Fibroblast of lung (primary cell): ENCODE data around the gene ZNF697. TPM values are rescaled to one million over a fixed set of nuclear protein-coding genes. Genes with fewer than 3 reads are reported as not detected.

Experiments
- DNase-seq, 2 donors: peaks; one replicate each; pipeline versions ENCODE4 v3.0.0 to v3.0.0-alpha.2; 2010; ENCODE audit warnings: low read depth in 2 of 2
- H2AFZ ChIP-seq: 2 replicates; pipeline ENCODE4 v1.5.1; 2012; ENCODE audit warnings: low read length, control low read depth, inconsistent platforms
- H3K27ac ChIP-seq: 2 replicates; pipeline ENCODE4 v1.5.1; 2011; ENCODE audit warnings: low read length, control low read depth; ENCODE audit not compliant: insufficient read depth
- H3K27me3 ChIP-seq: 2 replicates; pipeline ENCODE4 v1.5.1; 2011; ENCODE audit warnings: mild to moderate bottlenecking, low read length; ENCODE audit not compliant: control insufficient read depth, insufficient read depth
- H3K36me3 ChIP-seq: 2 replicates; pipeline ENCODE4 v1.5.1; 2011; ENCODE audit warnings: low read length; ENCODE audit not compliant: control insufficient read depth, insufficient read depth
- H3K4me1 ChIP-seq: 2 replicates; pipeline ENCODE4 v1.5.1; 2011; ENCODE audit warnings: low read length; ENCODE audit not compliant: control insufficient read depth, insufficient read depth; ENCODE audit errors: extremely low read depth
- H3K4me2 ChIP-seq: 2 replicates; pipeline ENCODE4 v1.5.1; 2011; ENCODE audit warnings: low read length, control low read depth; ENCODE audit not compliant: insufficient read depth; ENCODE audit errors: extremely low read depth
- H3K4me3 ChIP-seq, 4 experiments: fragments of 200-600 bp in 1 of 4; sonication (generic) in 1 of 4; replicated peaks in 1 of 4; 2 replicates each; pipeline ENCODE4 v1.5.1; 2011 to 2016; ENCODE audit warnings: low read length in 4 of 4, low read depth in 3 of 4, mild to moderate bottlenecking in 3 of 4, control low read depth in 2 of 4, inconsistent platforms in 1 of 4, mixed read lengths in 1 of 4; ENCODE audit not compliant: insufficient read depth in 1 of 4; ENCODE audit errors: control extremely low read depth in 1 of 4
- H3K79me2 ChIP-seq: 2 replicates; pipeline ENCODE4 v1.5.1; 2012; ENCODE audit warnings: mild to moderate bottlenecking, low read length, inconsistent platforms; ENCODE audit not compliant: control insufficient read depth, insufficient read depth
- H3K9ac ChIP-seq: 2 replicates; pipeline ENCODE4 v1.5.1; 2011; ENCODE audit warnings: mild to moderate bottlenecking, low read length, control low read depth; ENCODE audit not compliant: insufficient read depth
- H3K9me3 ChIP-seq: 2 replicates; pipeline ENCODE4 v1.5.1; 2012; ENCODE audit warnings: low read depth, low read length; ENCODE audit not compliant: control insufficient read depth, insufficient read depth
- H4K20me1 ChIP-seq: 2 replicates; pipeline ENCODE4 v1.5.1; 2011; ENCODE audit warnings: low read length; ENCODE audit not compliant: control insufficient read depth, insufficient read depth; ENCODE audit errors: extremely low read depth
- EZH2 ChIP-seq: IDR thresholded peaks from 2 replicates; pipeline ENCODE4 v1.5.1; 2012; ENCODE audit warnings: low read length, control low read depth, mild to moderate bottlenecking; ENCODE audit errors: missing control alignments
- polyA plus RNA-seq, 2 donors: library from polyadenylated mRNA; depleted of rRNA in 1 of 2; stranded (reverse) in 1 of 2; unstranded in 1 of 2; fragments of >200 nt; gene quantifications; 2 replicates each; pipeline ENCODE4 v1.2.1, GENCODE V29; 2011 to 2012; ENCODE audit warnings: missing spikeins in 1 of 2
- total RNA-seq: library from RNA; depleted of rRNA; stranded (reverse); fragments of >200 nt; gene quantifications from 2 replicates; pipeline ENCODE4 v1.2.1, GENCODE V29; 2014
- TF ChIP-seq, protein P1 (sequence below), 2 donors: IDR thresholded peaks in 1 of 2; conservative IDR thresholded peaks in 1 of 2; 1 replicate in 1 of 2; 2 replicates in 1 of 2; pipeline ENCODE4 v1.5.1; 2011 to 2012; ENCODE audit warnings: low read length in 2 of 2, control low read depth in 1 of 2, inconsistent platforms in 1 of 2, low read depth in 1 of 2, mild to moderate bottlenecking in 1 of 2

ZNF697 gene
- total and polyA plus RNA-seq, 2 donors (not counting 1 experiment from before 2014, with no cell fraction given) = 9.6 to 23.0 TPM

DNA sequence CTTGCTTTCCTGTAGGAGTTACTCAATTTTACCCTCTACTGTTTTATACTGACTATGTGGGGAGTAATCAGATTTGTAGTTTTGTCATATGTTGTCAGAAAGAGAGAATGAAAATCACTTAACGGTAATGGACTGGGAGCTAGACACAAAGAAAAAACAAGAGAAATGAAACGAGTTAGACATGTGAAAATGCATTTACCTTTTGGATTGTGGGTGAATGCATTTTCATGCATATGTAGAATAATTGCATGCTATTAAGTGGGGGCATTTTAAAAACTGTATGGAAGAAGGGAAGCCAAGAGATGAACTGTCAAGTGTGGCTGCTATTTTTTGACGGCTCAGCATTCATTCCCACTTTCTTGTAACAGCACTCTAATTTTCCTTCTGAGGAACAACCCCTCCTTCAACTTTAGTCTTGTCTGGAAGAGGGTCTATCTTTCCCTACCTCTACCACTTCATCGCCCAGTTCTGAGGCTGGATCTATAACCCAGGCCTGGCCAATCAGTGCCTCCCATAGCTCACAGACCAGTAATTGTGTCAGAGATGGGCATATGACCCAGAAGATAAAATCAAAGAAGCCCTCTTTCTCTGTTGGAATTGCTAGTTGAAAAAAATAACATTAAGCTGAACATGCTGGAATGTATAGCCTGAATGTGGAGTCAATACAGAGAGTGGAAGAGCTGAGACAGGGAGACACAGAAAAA lies 5.2 kb upstream of the ZNF697 start:
- Histone ChIP-seq H3K4me3 (no peak overlapping the region), H3K9ac (no peak overlapping the region)
- TF ChIP-seq EZH2 = no peak
- TF ChIP-seq, protein P1, sequence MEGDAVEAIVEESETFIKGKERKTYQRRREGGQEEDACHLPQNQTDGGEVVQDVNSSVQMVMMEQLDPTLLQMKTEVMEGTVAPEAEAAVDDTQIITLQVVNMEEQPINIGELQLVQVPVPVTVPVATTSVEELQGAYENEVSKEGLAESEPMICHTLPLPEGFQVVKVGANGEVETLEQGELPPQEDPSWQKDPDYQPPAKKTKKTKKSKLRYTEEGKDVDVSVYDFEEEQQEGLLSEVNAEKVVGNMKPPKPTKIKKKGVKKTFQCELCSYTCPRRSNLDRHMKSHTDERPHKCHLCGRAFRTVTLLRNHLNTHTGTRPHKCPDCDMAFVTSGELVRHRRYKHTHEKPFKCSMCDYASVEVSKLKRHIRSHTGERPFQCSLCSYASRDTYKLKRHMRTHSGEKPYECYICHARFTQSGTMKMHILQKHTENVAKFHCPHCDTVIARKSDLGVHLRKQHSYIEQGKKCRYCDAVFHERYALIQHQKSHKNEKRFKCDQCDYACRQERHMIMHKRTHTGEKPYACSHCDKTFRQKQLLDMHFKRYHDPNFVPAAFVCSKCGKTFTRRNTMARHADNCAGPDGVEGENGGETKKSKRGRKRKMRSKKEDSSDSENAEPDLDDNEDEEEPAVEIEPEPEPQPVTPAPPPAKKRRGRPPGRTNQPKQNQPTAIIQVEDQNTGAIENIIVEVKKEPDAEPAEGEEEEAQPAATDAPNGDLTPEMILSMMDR (conservative IDR thresholded peaks at IDR 0.05 in 1 of 2, IDR thresholded peaks at IDR 0.05 in 1 of 2; ENCODE audit: low read depth in 1 of 2, low read length in 2 of 2) = no peak

GRCh38 chr1:119652587-119652986 lies 4.5 kb upstream of the ZNF697 start:
- TF ChIP-seq, protein P1 (conservative IDR thresholded peaks at IDR 0.05 in 1 of 2, IDR thresholded peaks at IDR 0.05 in 1 of 2; ENCODE audit: low read depth in 1 of 2, low read length in 2 of 2) = no peak
- TF ChIP-seq EZH2 = no peak
- no peak overlapping the region for H3K9ac ChIP-seq
- no peak for DNase-seq
- H4K20me1 ChIP-seq = no peaks in the 10 kb centered on the region
- no peak overlapping the region for H3K4me2 ChIP-seq
- H3K36me3 ChIP-seq = no peaks in the 10 kb centered on the region
- H3K4me3 ChIP-seq = no peak overlapping the region
- H3K4me1 ChIP-seq = peaks cover 5% of the 10 kb centered on the region
- H3K27ac ChIP-seq = no peak overlapping the region
- no peak overlapping the region for H2AFZ ChIP-seq
- peaks cover 2% of the 10 kb centered on the region for H3K79me2 ChIP-seq
- no peaks in the 10 kb centered on the region for H3K27me3 ChIP-seq
- no peaks in the 10 kb centered on the region for H3K9me3 ChIP-seq

More for the DNA sequence above, 5.2 kb upstream of the ZNF697 start:
- H3K27me3 ChIP-seq = no peaks in the 10 kb centered on the region
- no peaks in the 10 kb centered on the region for H4K20me1 ChIP-seq
- no peak overlapping the region for H2AFZ ChIP-seq
- peaks cover 5% of the 10 kb centered on the region for H3K4me1 ChIP-seq
- no peaks in the 10 kb centered on the region for H3K9me3 ChIP-seq
- no peaks in the 10 kb centered on the region for H3K36me3 ChIP-seq
- H3K79me2 ChIP-seq = no peaks in the 10 kb centered on the region
- peak overlapping the region; percentile 11 for H3K4me2 ChIP-seq
- no peak overlapping the region for H3K27ac ChIP-seq
- DNase-seq = no peak

- Histone ChIP-seq H3K36me3 (no peaks in the 10 kb centered on the region), H3K79me2 (peaks cover 11% of the 10 kb centered on the region), H3K27ac (no peak overlapping the region), H3K4me2 (no peak overlapping the region), H2AFZ (no peak overlapping the region), H3K4me3 (no peak overlapping the region), H3K4me1 (peaks cover 6% of the 10 kb centered on the region), H3K9ac (no peak overlapping the region), H3K9me3 (no peaks in the 10 kb centered on the region), H4K20me1 (no peaks in the 10 kb centered on the region), H3K27me3 (no peaks in the 10 kb centered on the region)
- DNase-seq = no peak
- no peak for TF ChIP-seq EZH2
- TF ChIP-seq, protein P1 (conservative IDR thresholded peaks at IDR 0.05 in 1 of 2, IDR thresholded peaks at IDR 0.05 in 1 of 2; ENCODE audit: low read depth in 1 of 2, low read length in 2 of 2) = no peak
Measured at GRCh38 chr1:119651641-119652040, 3.6 kb upstream of the ZNF697 start.
